Stimulated activated CD8-positive, alpha-beta memory T cell treated with anti-CD3 and anti-CD28 coated beads, Interleukin-15, amount 100 ng/mL, for 1 hour (primary cell): ENCODE measurements around the gene NLRP9.

ENCODE experiments used
- DNase-seq: peaks from one replicate; pipeline ENCODE4 v3.0.0-alpha.2; 2020; ENCODE audit warnings: low read depth

NLRP9 gene

DNA sequence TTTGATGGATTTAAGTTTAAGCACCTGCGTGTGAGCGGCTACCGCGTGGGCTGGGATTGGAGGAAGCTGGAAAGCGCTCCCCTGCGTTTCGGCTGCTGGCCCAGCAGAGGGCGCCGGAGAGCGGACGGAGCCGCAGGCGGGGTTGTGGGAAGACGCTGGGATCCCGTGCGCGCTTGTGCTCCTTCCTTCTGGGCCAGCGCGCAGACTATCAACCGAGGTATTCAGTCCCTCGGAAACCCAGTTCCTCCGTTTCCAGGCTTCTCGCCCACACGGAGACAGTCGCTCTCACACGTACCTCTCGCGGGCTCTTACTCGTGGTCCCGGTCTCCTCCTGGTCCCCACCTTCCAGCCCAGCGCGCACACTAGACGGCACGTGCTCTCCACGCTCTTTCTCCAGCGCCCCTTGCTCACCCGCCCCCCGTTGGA, 34.4 kb downstream of the NLRP9 start:
- DNase-seq: peak; percentile 8

- no peak for DNase-seq
These were observed 36.0 kb downstream of the NLRP9 start for GRCh38 chr19:55702131-55702627.

DNA sequence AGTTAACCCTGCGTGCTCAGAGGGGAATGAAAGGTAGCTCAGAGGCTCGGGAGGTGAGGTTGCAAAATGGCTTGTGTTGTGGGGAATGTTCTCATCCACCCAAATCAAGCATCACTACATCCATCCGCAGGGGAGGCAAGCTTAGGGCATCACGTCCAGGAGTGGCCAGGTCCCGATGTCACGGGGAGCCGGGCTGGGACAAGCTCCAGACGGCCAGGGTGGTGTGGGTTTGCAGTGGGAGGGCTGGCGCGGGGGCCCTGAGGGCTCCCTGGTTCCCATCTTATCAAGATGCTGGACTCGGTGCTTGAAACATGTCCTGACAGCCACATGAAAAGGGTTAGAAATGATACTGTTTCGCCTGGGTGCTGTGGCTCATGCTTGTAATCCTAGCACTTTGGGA, 37.4 kb downstream of the NLRP9 start:
- DNase-seq: no peak

GRCh38 chr19:55699221-55699620, 39.0 kb downstream of the NLRP9 start:
- no peak for DNase-seq

DNA sequence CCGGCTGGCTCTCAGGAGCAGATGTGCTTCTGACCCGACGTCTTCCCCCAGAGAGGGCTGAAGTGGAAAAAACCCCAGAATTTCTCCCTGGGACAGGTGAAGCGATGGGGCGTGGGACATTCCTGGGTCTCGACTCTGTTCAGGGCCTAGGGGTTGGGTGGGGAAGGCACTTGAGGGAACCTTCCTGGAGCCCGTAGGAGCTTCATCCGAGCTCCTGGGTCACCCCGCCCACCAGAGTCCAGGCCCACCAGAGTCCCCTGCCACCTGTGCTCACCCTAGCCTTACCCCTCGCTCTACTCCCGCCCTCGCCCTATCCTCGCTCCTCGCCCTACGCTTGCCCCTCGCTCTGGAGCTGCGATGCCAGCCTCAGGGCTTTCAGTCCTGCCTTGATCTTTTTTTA, 39.9 kb downstream of the NLRP9 start:
- no peak for DNase-seq

GRCh38 chr19:55697698-55698097, 40.5 kb downstream of the NLRP9 start:
- DNase-seq: no peak

- no peak for DNase-seq
These were observed 41.1 kb downstream of the NLRP9 start for GRCh38 chr19:55697069-55697440.

DNA sequence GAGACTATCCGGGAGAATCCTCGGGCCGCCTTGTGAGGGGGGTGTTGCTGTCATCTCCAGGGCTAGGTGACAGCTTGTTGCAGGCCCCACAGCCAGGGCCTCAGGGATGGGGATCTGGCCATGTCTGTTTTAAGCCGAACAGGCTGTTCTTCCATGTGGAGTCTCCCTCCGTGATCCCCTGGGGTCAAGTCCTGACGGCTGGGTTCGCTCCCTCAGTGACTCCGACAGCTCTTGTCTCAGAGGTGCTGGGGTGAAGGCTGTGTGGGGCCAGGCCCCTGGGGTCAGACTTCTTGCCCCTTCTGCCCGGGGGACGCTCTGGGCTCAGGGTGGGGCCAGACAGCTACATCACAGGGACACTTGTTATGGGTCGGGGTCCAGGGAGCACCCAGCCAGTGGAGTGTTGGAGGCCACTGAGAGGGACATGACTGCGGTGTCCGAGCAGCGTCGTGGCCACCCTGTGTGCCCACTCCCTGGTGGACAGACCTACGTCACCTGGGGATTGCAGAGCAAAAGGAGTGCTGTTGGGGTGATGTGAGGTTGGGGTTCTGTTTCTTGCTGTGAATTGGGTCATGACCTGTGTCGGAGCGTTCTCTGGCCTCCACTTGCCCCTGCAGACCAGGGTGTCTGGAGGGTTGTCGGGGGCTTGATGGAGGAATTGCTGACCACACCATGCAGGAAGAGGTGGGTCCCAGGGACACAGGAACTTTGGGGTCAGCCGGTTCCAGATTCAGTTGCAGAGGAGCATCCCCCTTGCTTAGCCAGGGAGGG, 41.7 kb downstream of the NLRP9 start:
- no peak for DNase-seq

DNA sequence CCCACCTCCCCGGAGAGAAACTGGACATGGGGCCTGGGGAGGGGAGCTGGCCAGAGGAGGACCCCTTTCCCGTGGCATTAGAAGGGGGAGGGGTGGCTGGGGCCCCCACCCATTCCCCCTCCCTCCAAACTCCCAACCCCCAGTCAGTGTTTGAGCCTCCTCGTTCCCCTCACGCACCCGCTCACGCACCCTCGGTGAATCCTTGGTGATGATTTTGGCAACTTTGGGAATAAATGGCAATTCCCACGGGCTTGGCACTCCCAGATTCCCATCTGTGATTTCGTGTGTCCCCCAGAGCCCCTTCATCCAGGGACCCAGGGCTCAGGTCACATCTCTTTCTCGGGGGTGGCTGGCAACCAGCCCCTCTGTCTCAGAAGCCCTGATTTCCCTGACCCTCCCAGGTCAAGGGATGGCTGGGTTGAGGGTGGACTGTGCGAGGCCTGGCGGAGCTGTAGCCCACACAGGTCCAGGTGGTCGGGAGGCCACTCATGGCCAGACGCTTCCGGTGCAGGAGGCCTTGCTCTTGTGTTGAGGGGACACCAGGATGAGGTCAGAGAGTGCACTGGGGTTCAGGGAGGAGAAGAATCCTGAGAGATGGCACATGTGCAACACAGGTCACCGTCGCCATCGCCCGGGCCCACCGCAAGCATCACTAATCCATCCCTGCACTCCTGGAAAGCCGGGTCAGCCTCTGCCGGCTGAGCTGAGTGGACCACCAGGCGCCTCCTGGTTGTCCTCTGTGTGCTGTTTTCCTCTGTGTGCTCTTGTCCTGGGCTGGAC, 42.5 kb downstream of the NLRP9 start:
- DNase-seq: no peak

GRCh38 chr19:55694656-55695491, 43.3 kb downstream of the NLRP9 start:
- DNase-seq: no peak

GRCh38 chr19:55694241-55694655, 44.0 kb downstream of the NLRP9 start:
- no peak for DNase-seq

- no peak for DNase-seq
These were observed 44.7 kb downstream of the NLRP9 start for GRCh38 chr19:55693336-55693974.

GRCh38 chr19:55692681-55693081, 45.5 kb downstream of the NLRP9 start:
- no peak for DNase-seq

DNA sequence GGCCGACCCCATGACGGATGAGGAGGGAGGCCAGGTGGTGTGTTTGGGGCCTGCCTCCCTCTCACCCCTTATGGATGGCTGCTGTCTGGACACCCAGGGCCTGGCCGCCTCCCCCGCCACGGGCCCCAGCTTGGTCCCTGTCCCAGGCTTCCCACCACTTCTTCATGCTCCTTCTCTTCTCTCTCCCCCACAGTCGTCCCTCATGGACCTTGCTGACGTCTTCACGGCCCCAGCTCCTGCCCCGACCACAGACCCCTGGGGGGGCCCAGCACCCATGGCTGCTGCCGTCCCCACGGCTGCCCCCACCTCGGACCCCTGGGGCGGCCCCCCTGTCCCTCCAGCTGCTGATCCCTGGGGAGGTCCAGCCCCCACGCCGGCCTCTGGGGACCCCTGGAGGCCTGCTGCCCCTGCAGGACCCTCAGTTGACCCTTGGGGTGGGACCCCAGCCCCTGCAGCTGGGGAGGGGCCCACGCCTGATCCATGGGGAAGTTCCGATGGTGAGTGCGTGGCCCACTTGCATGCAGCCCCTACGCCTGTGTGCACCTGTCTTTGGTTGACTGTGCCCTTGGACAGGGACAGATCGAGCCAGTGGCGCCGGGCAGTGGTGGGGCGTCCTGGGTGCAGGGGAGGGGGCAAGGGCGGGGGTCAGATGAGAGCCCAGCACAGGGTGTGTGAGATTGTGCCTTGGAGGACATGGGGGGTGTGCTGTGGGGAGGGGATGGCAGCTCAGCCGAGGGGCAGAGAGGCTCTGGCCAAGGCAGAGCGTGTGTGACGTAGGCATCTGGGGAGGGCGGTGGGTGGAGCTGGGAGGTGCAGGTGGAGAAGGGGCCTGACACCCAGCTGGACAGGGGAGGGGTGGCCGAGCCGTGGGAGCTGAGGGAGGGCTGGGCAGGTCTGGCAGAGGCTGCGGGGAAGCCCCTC, 46.4 kb downstream of the NLRP9 start:
- DNase-seq: no peak

- no peak for DNase-seq
These were observed 47.2 kb downstream of the NLRP9 start for GRCh38 chr19:55690769-55691545.

GRCh38 chr19:55690109-55690768, 48.0 kb downstream of the NLRP9 start:
- no peak for DNase-seq

- no peak for DNase-seq
These were observed 48.6 kb downstream of the NLRP9 start for GRCh38 chr19:55689411-55690108.

DNA sequence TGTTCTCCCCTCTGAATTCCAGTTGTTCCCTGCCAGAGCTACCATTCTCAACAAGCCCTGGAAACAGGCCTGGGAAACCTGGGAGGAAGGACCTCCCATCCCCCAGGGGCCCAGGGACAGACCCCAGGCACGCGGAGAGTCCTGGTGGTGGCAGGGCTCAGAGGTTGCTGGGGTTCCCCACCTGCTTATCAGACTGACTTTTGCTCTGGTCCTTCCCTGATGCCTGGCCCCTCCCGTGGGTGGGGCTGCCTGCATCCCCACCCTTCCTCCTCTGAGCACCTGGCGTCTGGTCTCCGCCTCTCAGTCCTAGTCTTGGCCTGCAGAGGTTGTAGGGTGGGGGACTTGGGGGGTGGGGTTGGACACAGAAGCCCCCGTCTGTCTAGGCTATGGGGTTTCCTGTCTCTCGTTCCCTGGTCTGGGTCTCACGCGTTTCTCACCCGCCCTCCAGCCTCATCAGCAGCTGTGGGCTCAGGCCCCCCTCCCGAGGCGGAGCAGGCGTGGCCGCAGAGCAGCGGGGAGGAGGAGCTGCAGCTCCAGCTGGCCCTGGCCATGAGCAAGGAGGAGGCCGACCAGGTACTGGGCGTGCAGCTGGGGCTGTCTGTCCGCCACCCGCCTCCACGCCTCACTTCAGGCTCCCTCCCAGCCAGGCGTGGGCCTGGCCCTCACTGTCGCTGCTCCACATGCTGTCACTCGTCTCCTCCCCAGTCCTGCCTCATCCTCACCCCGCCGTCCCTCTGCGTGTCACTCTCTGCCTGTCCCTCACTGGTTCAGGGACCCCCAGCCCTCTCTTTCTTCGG, 49.6 kb downstream of the NLRP9 start:
- no peak for DNase-seq
